ENCODE data around the gene TMEM231. TPM values are rescaled to one million over a fixed set of nuclear protein-coding genes. Genes with fewer than 3 reads are reported as not detected.

Gene TMEM231
- total RNA-seq, 1 experiment from 2014 or later = 9.7 TPM

- ATAC-seq (no peak), DNase-seq (ENCODE audit: low read depth, low spot score) (no peak)
- TF ChIP-seq, protein P1, sequence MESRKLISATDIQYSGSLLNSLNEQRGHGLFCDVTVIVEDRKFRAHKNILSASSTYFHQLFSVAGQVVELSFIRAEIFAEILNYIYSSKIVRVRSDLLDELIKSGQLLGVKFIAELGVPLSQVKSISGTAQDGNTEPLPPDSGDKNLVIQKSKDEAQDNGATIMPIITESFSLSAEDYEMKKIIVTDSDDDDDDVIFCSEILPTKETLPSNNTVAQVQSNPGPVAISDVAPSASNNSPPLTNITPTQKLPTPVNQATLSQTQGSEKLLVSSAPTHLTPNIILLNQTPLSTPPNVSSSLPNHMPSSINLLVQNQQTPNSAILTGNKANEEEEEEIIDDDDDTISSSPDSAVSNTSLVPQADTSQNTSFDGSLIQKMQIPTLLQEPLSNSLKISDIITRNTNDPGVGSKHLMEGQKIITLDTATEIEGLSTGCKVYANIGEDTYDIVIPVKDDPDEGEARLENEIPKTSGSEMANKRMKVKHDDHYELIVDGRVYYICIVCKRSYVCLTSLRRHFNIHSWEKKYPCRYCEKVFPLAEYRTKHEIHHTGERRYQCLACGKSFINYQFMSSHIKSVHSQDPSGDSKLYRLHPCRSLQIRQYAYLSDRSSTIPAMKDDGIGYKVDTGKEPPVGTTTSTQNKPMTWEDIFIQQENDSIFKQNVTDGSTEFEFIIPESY (IDR thresholded peaks at IDR 0.05; ENCODE audit: extremely low read depth, insufficient replicate concordance, low read length) = no peak
- no peak for TF ChIP-seq RAD21 (IDR thresholded peaks at IDR 0.05; ENCODE audit: low read depth)
- no peak for TF ChIP-seq EGR1 (IDR thresholded peaks at IDR 0.05; ENCODE audit: low read depth)
- no peak for TF ChIP-seq EZH2phosphoT487 (IDR thresholded peaks at IDR 0.05; ENCODE audit: borderline replicate concordance)
- TF ChIP-seq SP1 (IDR thresholded peaks at IDR 0.05; ENCODE audit: low read depth) = no peak
- TF ChIP-seq, protein P2, sequence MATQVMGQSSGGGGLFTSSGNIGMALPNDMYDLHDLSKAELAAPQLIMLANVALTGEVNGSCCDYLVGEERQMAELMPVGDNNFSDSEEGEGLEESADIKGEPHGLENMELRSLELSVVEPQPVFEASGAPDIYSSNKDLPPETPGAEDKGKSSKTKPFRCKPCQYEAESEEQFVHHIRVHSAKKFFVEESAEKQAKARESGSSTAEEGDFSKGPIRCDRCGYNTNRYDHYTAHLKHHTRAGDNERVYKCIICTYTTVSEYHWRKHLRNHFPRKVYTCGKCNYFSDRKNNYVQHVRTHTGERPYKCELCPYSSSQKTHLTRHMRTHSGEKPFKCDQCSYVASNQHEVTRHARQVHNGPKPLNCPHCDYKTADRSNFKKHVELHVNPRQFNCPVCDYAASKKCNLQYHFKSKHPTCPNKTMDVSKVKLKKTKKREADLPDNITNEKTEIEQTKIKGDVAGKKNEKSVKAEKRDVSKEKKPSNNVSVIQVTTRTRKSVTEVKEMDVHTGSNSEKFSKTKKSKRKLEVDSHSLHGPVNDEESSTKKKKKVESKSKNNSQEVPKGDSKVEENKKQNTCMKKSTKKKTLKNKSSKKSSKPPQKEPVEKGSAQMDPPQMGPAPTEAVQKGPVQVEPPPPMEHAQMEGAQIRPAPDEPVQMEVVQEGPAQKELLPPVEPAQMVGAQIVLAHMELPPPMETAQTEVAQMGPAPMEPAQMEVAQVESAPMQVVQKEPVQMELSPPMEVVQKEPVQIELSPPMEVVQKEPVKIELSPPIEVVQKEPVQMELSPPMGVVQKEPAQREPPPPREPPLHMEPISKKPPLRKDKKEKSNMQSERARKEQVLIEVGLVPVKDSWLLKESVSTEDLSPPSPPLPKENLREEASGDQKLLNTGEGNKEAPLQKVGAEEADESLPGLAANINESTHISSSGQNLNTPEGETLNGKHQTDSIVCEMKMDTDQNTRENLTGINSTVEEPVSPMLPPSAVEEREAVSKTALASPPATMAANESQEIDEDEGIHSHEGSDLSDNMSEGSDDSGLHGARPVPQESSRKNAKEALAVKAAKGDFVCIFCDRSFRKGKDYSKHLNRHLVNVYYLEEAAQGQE (IDR thresholded peaks at IDR 0.05; ENCODE audit: low read depth) = no peak
- TF ChIP-seq SIN3A (IDR thresholded peaks at IDR 0.05; ENCODE audit: low read depth) = no peak
- no peak for TF ChIP-seq EZH2 (IDR thresholded peaks at IDR 0.05)
- TF ChIP-seq JUND (IDR thresholded peaks at IDR 0.05) = no peak
- no peak for TF ChIP-seq POLR2AphosphoS5 (IDR thresholded peaks at IDR 0.05; ENCODE audit: low read depth, low read length)
- TF ChIP-seq SRF (IDR thresholded peaks at IDR 0.05; ENCODE audit: low read depth) = no peak
- TF ChIP-seq, protein P3, sequence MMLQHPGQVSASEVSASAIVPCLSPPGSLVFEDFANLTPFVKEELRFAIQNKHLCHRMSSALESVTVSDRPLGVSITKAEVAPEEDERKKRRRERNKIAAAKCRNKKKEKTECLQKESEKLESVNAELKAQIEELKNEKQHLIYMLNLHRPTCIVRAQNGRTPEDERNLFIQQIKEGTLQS (IDR thresholded peaks at IDR 0.05) = no peak
- TF ChIP-seq TCF7L2 (IDR thresholded peaks at IDR 0.05; ENCODE audit: borderline replicate concordance, extremely low read depth, insufficient read depth, insufficient read length) = no peak
- TF ChIP-seq YY1 (IDR thresholded peaks at IDR 0.05; ENCODE audit: extremely low read depth, insufficient replicate concordance, low read depth, low read length) = no peak
- TF ChIP-seq ZNF274 (IDR thresholded peaks at IDR 0.05; ENCODE audit: low read depth, low read length) = no peak
- TF ChIP-seq, protein P4, sequence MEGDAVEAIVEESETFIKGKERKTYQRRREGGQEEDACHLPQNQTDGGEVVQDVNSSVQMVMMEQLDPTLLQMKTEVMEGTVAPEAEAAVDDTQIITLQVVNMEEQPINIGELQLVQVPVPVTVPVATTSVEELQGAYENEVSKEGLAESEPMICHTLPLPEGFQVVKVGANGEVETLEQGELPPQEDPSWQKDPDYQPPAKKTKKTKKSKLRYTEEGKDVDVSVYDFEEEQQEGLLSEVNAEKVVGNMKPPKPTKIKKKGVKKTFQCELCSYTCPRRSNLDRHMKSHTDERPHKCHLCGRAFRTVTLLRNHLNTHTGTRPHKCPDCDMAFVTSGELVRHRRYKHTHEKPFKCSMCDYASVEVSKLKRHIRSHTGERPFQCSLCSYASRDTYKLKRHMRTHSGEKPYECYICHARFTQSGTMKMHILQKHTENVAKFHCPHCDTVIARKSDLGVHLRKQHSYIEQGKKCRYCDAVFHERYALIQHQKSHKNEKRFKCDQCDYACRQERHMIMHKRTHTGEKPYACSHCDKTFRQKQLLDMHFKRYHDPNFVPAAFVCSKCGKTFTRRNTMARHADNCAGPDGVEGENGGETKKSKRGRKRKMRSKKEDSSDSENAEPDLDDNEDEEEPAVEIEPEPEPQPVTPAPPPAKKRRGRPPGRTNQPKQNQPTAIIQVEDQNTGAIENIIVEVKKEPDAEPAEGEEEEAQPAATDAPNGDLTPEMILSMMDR (IDR thresholded peaks at IDR 0.05 in 2 of 3, conservative IDR thresholded peaks at IDR 0.05 in 1 of 3; ENCODE audit: borderline replicate concordance in 1 of 3, insufficient read depth in 1 of 3, low read depth in 2 of 3, low read length in 2 of 3) = no peak
- TF ChIP-seq CEBPB (IDR thresholded peaks at IDR 0.05; ENCODE audit: low read depth) = no peak
- TF ChIP-seq ZFX (IDR thresholded peaks at IDR 0.05) = no peak
- TF ChIP-seq CBX3 (IDR thresholded peaks at IDR 0.05; ENCODE audit: low read depth) = no peak
- BruUV-seq (replicated peaks) = no TSS peak
- no peaks in the 10 kb centered on the region for H3K9me3 ChIP-seq (ENCODE audit: control insufficient read depth in 1 of 2, insufficient read depth in 1 of 2, low read depth in 1 of 2, low read length in 2 of 2)
- H3K4me3 ChIP-seq (replicated peaks in 1 of 2; ENCODE audit: low read depth in 1 of 2, low read length in 2 of 2) = no peak overlapping the region
- intact Hi-C loops (cut with micrococcal nuclease) = no loop called here
- H3K9ac ChIP-seq (ENCODE audit: low read length) = no peak overlapping the region
- H3K4me1 ChIP-seq (ENCODE audit: control insufficient read depth in 1 of 2, insufficient read depth in 2 of 2, low read length in 2 of 2) = peaks cover 0 to 5% of the 10 kb centered on the region in 2 experiments; a peak in 1 of 4 replicates
- H3K36me3 ChIP-seq (ENCODE audit: control insufficient read depth in 1 of 2, insufficient read depth in 2 of 2, low read length in 2 of 2) = no peaks in the 10 kb centered on the region; a peak in 1 of 4 replicates
- H3K27ac ChIP-seq (ENCODE audit: low read depth, low read length) = no peak overlapping the region
- ChIA-PET CTCF (interaction anchor here (0.6 to 0.7 kb wide), 2 partner anchors 29 to 57 kb away, joined by 3 to 4 read pairs; no protein-coding TSS in a partner anchor), RAD21 (ENCODE audit: low non-redundant PET in 1 of 2, low total read pairs in 2 of 2, uncharacterized antibody in 2 of 2, unreplicated experiment in 2 of 2) (no interaction called here), POLR2A (no interaction called here)
- no peaks in the 10 kb centered on the region for H3K79me2 ChIP-seq (ENCODE audit: insufficient read depth, low read length)
- H2AFZ ChIP-seq (ENCODE audit: low read depth, low read length, poor library complexity, severe bottlenecking) = no peak overlapping the region
- H3K4me2 ChIP-seq (ENCODE audit: low read length) = no peak overlapping the region
- H3K9me2 ChIP-seq (ENCODE audit: insufficient read depth) = no peaks in the 10 kb centered on the region
- no peaks in the 10 kb centered on the region for H3K27me3 ChIP-seq (ENCODE audit: insufficient read depth, low read length)
- no peaks in the 10 kb centered on the region for H4K20me1 ChIP-seq (ENCODE audit: insufficient read depth)
These were observed 9.8 kb downstream of the TMEM231 start for GRCh38 chr16:75546293-75546692.
